MM.1S (cell line): ENCODE data around the gene TFDP2.
"Not testable (repeated sequence)": the region's sequence is repeated elsewhere in the genome, so short reads cannot be mapped to it uniquely, and the experiment has no call there.

Experiments used
- EZH2 ChIP-seq: fragments of 300-600 bp; sonication (generic); optimal IDR thresholded peaks from 2 replicates; pipeline ENCODE3; 2017; ENCODE audit warnings: low read depth, mild to moderate bottlenecking, antibody characterized with exemption, low read length, mixed read lengths
- TF ChIP-seq, protein P1 (sequence below): fragments of 300-600 bp; sonication (generic); IDR thresholded peaks from 2 replicates; pipeline ENCODE4 v1.5.1; 2016; ENCODE audit warnings: antibody characterized with exemption, low read length, mixed read lengths

DNA sequence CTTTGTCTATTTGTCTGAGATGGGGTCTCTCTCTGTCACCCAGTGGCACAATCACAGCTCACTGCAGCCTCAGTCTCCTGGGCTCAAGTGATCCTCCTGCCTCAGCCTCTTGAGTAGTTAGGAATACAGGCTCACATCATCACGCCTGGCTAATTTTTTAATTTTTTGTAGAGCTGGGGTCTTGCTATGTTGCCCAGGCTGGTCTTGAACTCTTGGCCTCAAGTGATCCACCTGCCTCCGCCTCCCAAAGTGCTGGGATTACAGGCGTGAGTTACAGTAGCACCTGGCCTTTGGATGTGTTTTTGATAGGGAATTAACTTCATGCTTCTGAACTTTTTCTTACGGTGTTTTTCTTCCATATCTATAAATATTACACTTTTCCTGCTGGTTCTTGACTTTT lies 239.4 kb downstream of the TFDP2 start:
- TF ChIP-seq, protein P1, sequence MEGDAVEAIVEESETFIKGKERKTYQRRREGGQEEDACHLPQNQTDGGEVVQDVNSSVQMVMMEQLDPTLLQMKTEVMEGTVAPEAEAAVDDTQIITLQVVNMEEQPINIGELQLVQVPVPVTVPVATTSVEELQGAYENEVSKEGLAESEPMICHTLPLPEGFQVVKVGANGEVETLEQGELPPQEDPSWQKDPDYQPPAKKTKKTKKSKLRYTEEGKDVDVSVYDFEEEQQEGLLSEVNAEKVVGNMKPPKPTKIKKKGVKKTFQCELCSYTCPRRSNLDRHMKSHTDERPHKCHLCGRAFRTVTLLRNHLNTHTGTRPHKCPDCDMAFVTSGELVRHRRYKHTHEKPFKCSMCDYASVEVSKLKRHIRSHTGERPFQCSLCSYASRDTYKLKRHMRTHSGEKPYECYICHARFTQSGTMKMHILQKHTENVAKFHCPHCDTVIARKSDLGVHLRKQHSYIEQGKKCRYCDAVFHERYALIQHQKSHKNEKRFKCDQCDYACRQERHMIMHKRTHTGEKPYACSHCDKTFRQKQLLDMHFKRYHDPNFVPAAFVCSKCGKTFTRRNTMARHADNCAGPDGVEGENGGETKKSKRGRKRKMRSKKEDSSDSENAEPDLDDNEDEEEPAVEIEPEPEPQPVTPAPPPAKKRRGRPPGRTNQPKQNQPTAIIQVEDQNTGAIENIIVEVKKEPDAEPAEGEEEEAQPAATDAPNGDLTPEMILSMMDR = not testable (repeated sequence)
- TF ChIP-seq EZH2 = not testable (repeated sequence)
